ENCODE data around the gene EMC1.
A peak's percentile ranks its signal among the peaks of the same experiment; 100 is the strongest.
"Not testable (repeated sequence)": the region's sequence is repeated elsewhere in the genome, so short reads cannot be mapped to it uniquely, and the experiment has no call there.

The EMC1 gene

GRCh38 chr1:19260211-19261138 lies 9.2 kb upstream of the EMC1 start:
- DNase-seq = peak; percentile 46 to 82

GRCh38 chr1:19258353-19258752 lies 7.0 kb upstream of the EMC1 start:
- DNase-seq = no peak

- no peak for DNase-seq
Measured at GRCh38 chr1:19257178-19257914, 6.0 kb upstream of the EMC1 start.

GRCh38 chr1:19256301-19256700 lies 5.0 kb upstream of the EMC1 start:
- DNase-seq = not testable (repeated sequence)

GRCh38 chr1:19255288-19255687 lies 4.0 kb upstream of the EMC1 start:
- no peak for DNase-seq

- DNase-seq = no peak
Measured at GRCh38 chr1:19254416-19254815, 3.1 kb upstream of the EMC1 start.

- DNase-seq = no peak
Measured at GRCh38 chr1:19250629-19251304, 557 bp downstream of the EMC1 start.

GRCh38 chr1:19240673-19241538 lies 10.4 kb downstream of the EMC1 start:
- no peak for DNase-seq

- no peak for DNase-seq
Measured at GRCh38 chr1:19239876-19240275, 11.4 kb downstream of the EMC1 start.

GRCh38 chr1:19234224-19234623 lies 17.1 kb downstream of the EMC1 start:
- DNase-seq = no peak

- DNase-seq = no peak
Measured at GRCh38 chr1:19232524-19232846, 18.8 kb downstream of the EMC1 start.

GRCh38 chr1:19231736-19232523 lies 19.4 kb downstream of the EMC1 start:
- DNase-seq = not testable (repeated sequence)

- no peak for DNase-seq
Measured at GRCh38 chr1:19229828-19230325, 21.4 kb downstream of the EMC1 start.

GRCh38 chr1:19229229-19229628 lies 22.1 kb downstream of the EMC1 start:
- no peak for DNase-seq

GRCh38 chr1:19222979-19223824 lies 28.1 kb downstream of the EMC1 start:
- DNase-seq = no peak

- DNase-seq = no peak
Measured at GRCh38 chr1:19222573-19222972, 28.8 kb downstream of the EMC1 start.

- DNase-seq = no peak
Measured at GRCh38 chr1:19220991-19221390, 30.3 kb downstream of the EMC1 start.

- DNase-seq = no peak
Measured at GRCh38 chr1:19220080-19220846, 31.1 kb downstream of the EMC1 start.

- no peak for DNase-seq
Measured at GRCh38 chr1:19219451-19219850, 31.9 kb downstream of the EMC1 start.

- DNase-seq = not testable (repeated sequence)
Measured at GRCh38 chr1:19216585-19216984, 34.7 kb downstream of the EMC1 start.
